ENCODE measurements around the gene DISC1. TPM values are rescaled to one million over a fixed set of nuclear protein-coding genes. Genes with fewer than 3 reads are reported as not detected.
"Not testable (repeated sequence)": the region's sequence is repeated elsewhere in the genome, so short reads cannot be mapped to it uniquely, and the experiment has no call there.

The DISC1 gene
- total RNA-seq, 3 donors from 2014 or later: 12.1 to 18.9 (median 12.4) TPM

DNA sequence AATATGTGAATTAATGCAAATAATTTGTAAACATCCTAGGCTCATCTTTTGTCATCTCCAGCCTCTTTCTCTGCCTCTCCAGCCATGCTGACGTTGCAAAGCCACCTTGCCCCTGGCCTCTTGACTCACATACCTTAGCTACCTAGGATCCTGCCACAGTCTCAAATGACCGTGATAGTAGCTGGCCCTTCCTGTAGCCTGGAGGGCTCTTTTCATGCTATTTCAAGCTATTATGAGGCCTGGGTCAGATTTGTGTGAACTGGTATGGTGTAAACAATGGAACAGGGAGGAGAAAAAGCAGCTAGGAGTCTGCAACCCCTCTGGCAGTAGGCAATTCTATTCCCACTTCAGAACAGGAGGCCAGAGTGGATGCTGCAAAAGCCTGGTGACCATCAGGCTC is 337.7 kb downstream of the DISC1 start:
- H3K27ac ChIP-seq: no peak overlapping the region
- TF ChIP-seq POLR2AphosphoS5 (IDR thresholded peaks at IDR 0.05): no peak
- TF ChIP-seq, protein P1, sequence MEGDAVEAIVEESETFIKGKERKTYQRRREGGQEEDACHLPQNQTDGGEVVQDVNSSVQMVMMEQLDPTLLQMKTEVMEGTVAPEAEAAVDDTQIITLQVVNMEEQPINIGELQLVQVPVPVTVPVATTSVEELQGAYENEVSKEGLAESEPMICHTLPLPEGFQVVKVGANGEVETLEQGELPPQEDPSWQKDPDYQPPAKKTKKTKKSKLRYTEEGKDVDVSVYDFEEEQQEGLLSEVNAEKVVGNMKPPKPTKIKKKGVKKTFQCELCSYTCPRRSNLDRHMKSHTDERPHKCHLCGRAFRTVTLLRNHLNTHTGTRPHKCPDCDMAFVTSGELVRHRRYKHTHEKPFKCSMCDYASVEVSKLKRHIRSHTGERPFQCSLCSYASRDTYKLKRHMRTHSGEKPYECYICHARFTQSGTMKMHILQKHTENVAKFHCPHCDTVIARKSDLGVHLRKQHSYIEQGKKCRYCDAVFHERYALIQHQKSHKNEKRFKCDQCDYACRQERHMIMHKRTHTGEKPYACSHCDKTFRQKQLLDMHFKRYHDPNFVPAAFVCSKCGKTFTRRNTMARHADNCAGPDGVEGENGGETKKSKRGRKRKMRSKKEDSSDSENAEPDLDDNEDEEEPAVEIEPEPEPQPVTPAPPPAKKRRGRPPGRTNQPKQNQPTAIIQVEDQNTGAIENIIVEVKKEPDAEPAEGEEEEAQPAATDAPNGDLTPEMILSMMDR (IDR thresholded peaks at IDR 0.05): no peak
- TF ChIP-seq POLR2A (IDR thresholded peaks at IDR 0.05): no peak
- H3K27me3 ChIP-seq: no peaks in the 10 kb centered on the region
- intact Hi-C loops (cut with DNase I; ENCODE audit: low total_unique reads): no loop called here
- H3K4me1 ChIP-seq: no peaks in the 10 kb centered on the region
- H3K4me3 ChIP-seq: no peak overlapping the region
- no peaks in the 10 kb centered on the region for H3K9me3 ChIP-seq
- no peak for DNase-seq (ENCODE audit: low spot score in 2 of 2)
- no peaks in the 10 kb centered on the region for H3K36me3 ChIP-seq

DNA sequence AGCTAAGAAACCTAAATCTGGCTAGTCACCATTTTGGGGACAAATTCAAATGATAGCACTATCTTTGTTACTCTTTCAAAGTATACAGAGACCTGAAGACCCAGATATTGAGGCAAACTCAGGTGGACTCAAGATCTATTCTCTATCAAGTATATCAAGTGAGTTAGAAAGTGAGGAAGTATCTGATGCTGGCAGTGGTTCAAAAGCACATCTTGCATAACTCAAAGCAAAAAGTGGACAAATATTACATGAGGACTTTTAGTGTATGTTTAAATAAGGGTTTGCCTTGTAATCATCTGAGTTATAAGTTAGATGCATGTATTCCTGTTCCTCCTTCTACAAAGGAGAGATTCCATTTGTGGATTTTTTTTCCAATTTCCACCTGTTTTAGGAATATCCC is 338.4 kb downstream of the DISC1 start:
- intact Hi-C loops (cut with DNase I; ENCODE audit: low total_unique reads): no loop called here
- H3K27me3 ChIP-seq: no peaks in the 10 kb centered on the region
- H3K36me3 ChIP-seq: no peaks in the 10 kb centered on the region
- no peak overlapping the region for H3K4me3 ChIP-seq
- no peak for DNase-seq (ENCODE audit: low spot score in 2 of 2)
- no peak overlapping the region for H3K27ac ChIP-seq
- H3K4me1 ChIP-seq: no peaks in the 10 kb centered on the region
- no peaks in the 10 kb centered on the region for H3K9me3 ChIP-seq
- TF ChIP-seq POLR2A (IDR thresholded peaks at IDR 0.05): no peak
- TF ChIP-seq POLR2AphosphoS5 (IDR thresholded peaks at IDR 0.05): no peak
- TF ChIP-seq, protein P1 (IDR thresholded peaks at IDR 0.05): no peak

DNA sequence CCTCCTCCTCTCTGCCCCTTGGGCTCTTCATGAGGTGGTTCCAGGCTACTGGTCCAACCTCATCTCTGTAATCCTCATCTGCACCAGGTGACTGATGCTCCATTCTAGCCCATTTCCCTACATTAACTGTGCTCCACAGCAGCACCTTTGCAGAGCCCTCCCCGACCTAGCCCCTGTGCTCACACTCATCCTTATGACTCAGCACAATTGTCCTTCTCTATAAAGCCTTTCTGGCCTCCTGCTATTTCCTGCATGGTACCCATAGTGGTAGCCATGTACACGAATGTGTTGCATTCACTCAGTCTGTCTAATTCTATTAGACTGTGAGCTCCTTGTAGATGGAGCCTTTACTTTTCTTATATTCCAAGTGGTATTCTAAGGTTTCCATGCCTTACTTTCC is 339.0 kb downstream of the DISC1 start:
- H3K9me3 ChIP-seq: no peaks in the 10 kb centered on the region
- H3K27me3 ChIP-seq: no peaks in the 10 kb centered on the region
- intact Hi-C loops (cut with DNase I; ENCODE audit: low total_unique reads): no loop called here
- TF ChIP-seq POLR2A (IDR thresholded peaks at IDR 0.05) (no peak), POLR2AphosphoS5 (IDR thresholded peaks at IDR 0.05) (no peak)
- TF ChIP-seq, protein P1 (IDR thresholded peaks at IDR 0.05): no peak
- no peak for DNase-seq (ENCODE audit: low spot score in 2 of 2)
- no peak overlapping the region for H3K4me3 ChIP-seq
- no peaks in the 10 kb centered on the region for H3K36me3 ChIP-seq
- H3K4me1 ChIP-seq: no peaks in the 10 kb centered on the region
- H3K27ac ChIP-seq: no peak overlapping the region

GRCh38 chr1:231966983-231967382 is 340.4 kb downstream of the DISC1 start:
- intact Hi-C loops (cut with DNase I; ENCODE audit: low total_unique reads): no loop called here
- H3K36me3 ChIP-seq: no peaks in the 10 kb centered on the region
- no peak overlapping the region for H3K4me3 ChIP-seq
- H3K4me1 ChIP-seq: no peaks in the 10 kb centered on the region
- no peak for DNase-seq (ENCODE audit: low spot score in 2 of 2)
- TF ChIP-seq POLR2AphosphoS5 (IDR thresholded peaks at IDR 0.05): no peak
- no peak for TF ChIP-seq POLR2A (IDR thresholded peaks at IDR 0.05)
- TF ChIP-seq, protein P1 (IDR thresholded peaks at IDR 0.05): no peak
- H3K27me3 ChIP-seq: no peaks in the 10 kb centered on the region
- no peak overlapping the region for H3K27ac ChIP-seq
- no peaks in the 10 kb centered on the region for H3K9me3 ChIP-seq

DNA sequence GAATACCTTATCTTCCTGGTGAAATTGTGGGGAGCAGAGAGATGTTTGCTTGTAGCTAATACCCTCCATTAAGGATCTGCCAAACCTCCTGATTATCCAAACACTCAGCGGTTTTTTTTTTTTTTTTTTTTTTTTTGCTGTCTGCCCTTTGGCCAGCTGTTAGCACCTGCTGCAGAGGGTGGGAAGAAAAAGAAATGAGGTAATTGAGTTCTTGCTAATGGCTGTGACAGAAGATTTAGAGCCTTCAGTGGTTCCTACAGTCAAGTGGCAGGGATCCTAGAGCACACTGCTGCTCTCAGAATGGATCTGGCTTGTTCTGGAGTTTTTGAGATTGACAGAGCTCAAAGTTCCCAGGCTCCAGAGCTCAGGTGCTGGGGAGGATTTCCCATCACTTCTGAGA is 342.5 kb downstream of the DISC1 start:
- Histone ChIP-seq H3K27ac (no peak overlapping the region), H3K4me1 (no peaks in the 10 kb centered on the region), H3K4me3 (no peak overlapping the region), H3K9me3 (no peaks in the 10 kb centered on the region), H3K36me3 (no peaks in the 10 kb centered on the region), H3K27me3 (no peaks in the 10 kb centered on the region)
- intact Hi-C loops (cut with DNase I; ENCODE audit: low total_unique reads): no loop called here
- TF ChIP-seq, protein P1 (IDR thresholded peaks at IDR 0.05): no peak
- TF ChIP-seq POLR2A (IDR thresholded peaks at IDR 0.05) (no peak), POLR2AphosphoS5 (IDR thresholded peaks at IDR 0.05) (no peak)
- DNase-seq (ENCODE audit: low spot score in 2 of 2): no peak

DNA sequence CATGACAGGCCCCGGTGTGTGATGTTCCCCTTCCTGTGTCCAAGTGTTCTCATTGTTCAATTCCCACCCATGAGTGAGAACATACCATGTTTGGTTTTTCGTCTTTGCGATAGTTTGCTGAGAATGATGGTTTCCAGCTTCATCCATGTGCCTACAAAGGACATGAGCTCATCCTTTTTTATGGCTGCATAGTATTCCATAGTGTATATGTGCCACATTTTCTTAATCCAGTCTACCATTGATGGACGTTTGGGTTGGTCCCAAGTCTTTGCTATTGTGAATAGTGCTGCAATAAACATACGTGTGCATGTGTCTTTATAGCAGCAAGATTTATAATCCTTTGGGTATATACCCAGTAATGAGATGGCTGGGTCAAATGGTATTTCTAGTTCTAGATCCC is 343.2 kb downstream of the DISC1 start:
- DNase-seq (ENCODE audit: low spot score in 2 of 2); H3K9me3 ChIP-seq; H3K4me3 ChIP-seq; H3K36me3 ChIP-seq; intact Hi-C loops (cut with DNase I; ENCODE audit: low total_unique reads); H3K27ac ChIP-seq; H3K27me3 ChIP-seq; H3K4me1 ChIP-seq: not testable (repeated sequence)
